Measurements from ENCODE around the gene POP7. TPM values are rescaled to one million over a fixed set of nuclear protein-coding genes. Genes with fewer than 3 reads are reported as not detected.
"Not testable (repeated sequence)": the region's sequence is repeated elsewhere in the genome, so short reads cannot be mapped to it uniquely, and the experiment has no call there.

Gene POP7
- total and polyA plus RNA-seq, 5 experiments from 2014 or later = 16.9 to 41.7 (median 32.6) TPM

GRCh38 chr7:100701089-100701488 is 4.8 kb upstream of the POP7 start:
- not testable (repeated sequence) for DNase-seq, H3K27me3 Mint-ChIP-seq, H3K4me1 Mint-ChIP-seq, H3K4me3 Mint-ChIP-seq, ATAC-seq, H3K27ac Mint-ChIP-seq, H3K9me3 Mint-ChIP-seq, H3K36me3 Mint-ChIP-seq
- POLR2A ChIA-PET = interaction anchor here (1.2 kb wide), 1 partner anchor 23 kb away, joined by 8 read pairs; no protein-coding TSS in a partner anchor

- Mint-ChIP-seq H3K4me1 (peaks cover 8 to 25% (median 20%) of the 10 kb centered on the region in 4 donors), H3K27ac (peak overlapping the region; percentile 76 to 96 (median 92)), H3K4me3 (peak overlapping the region; percentile 91 to 99 (median 96)), H3K9me3 (no peaks in the 10 kb centered on the region), H3K36me3 (peaks cover 0 to 4% (median 0%) of the 10 kb centered on the region in 3 donors), H3K27me3 (peaks cover 0 to 2% (median 0%) of the 10 kb centered on the region in 5 donors)
- ATAC-seq (peak; percentile 57 to 61), DNase-seq (peak; percentile 48 to 85 (median 73))
- POLR2A ChIA-PET = interaction anchor here (0.5 to 3.3 kb wide), 27 partner anchors 11 to 1234 kb away, joined by 3 to 43 read pairs (median 4); partner anchors contain the start of genes AP4M1, FBXO24, GIGYF1 and GNB2
These were observed 585 bp upstream of the POP7 start for GRCh38 chr7:100705320-100705752.

- H3K36me3 Mint-ChIP-seq = peaks cover 0 to 4% (median 0%) of the 10 kb centered on the region in 3 donors
- ATAC-seq (no peak), DNase-seq (no peak)
- H3K27me3 Mint-ChIP-seq = no peaks in the 10 kb centered on the region
- POLR2A ChIA-PET = interaction anchor here (0.9 to 3.3 kb wide), 11 partner anchors 13 to 278 kb away, joined by 3 to 43 read pairs (median 15); partner anchors contain the start of genes FBXO24, GIGYF1, LRCH4 and SLC12A9
- H3K9me3 Mint-ChIP-seq = no peaks in the 10 kb centered on the region
- H3K27ac Mint-ChIP-seq = peak overlapping the region; percentile 88 to 96 (median 93)
- peak overlapping the region; percentile 91 to 99 (median 96) for H3K4me3 Mint-ChIP-seq
- H3K4me1 Mint-ChIP-seq = peaks cover 8 to 25% (median 20%) of the 10 kb centered on the region in 4 donors
These were observed 871 bp downstream of the POP7 start for GRCh38 chr7:100706672-100707311.

GRCh38 chr7:100708395-100708794 is 2.5 kb downstream of the POP7 start:
- Mint-ChIP-seq H3K9me3 (no peaks in the 10 kb centered on the region), H3K27ac (no peak overlapping the region), H3K27me3 (no peaks in the 10 kb centered on the region), H3K4me1 (peaks cover 8 to 25% (median 20%) of the 10 kb centered on the region in 4 donors), H3K36me3 (peaks cover 0 to 4% (median 0%) of the 10 kb centered on the region in 3 donors), H3K4me3 (peak overlapping the region in 5 of 10 donors; percentile 7 to 97 (median 19))
- no peak for DNase-seq
- POLR2A ChIA-PET = interaction anchor here (0.6 to 0.7 kb wide), 2 partner anchors 144 to 376 kb away, joined by 5 to 9 read pairs; partner anchors contain the start of gene SLC12A9
- ATAC-seq = no peak

GRCh38 chr7:100710452-100710851 is 4.5 kb downstream of the POP7 start:
- DNase-seq (no peak), ATAC-seq (no peak)
- H3K27me3 Mint-ChIP-seq = peaks cover 0 to 2% (median 0%) of the 10 kb centered on the region in 5 donors
- peaks cover 0 to 4% (median 0%) of the 10 kb centered on the region in 3 donors for H3K36me3 Mint-ChIP-seq
- H3K9me3 Mint-ChIP-seq = no peaks in the 10 kb centered on the region
- H3K4me1 Mint-ChIP-seq = peaks cover 8 to 22% (median 19%) of the 10 kb centered on the region in 4 donors
- POLR2A ChIA-PET = interaction anchor here (0.9 kb wide), 1 partner anchor 138 kb away, joined by 5 read pairs; no protein-coding TSS in a partner anchor
- no peak overlapping the region for H3K27ac Mint-ChIP-seq
- H3K4me3 Mint-ChIP-seq = no peak overlapping the region

GRCh38 chr7:100711369-100711768 is 5.4 kb downstream of the POP7 start:
- H3K27ac Mint-ChIP-seq = no peak overlapping the region
- H3K27me3 Mint-ChIP-seq = peaks cover 0 to 2% (median 0%) of the 10 kb centered on the region in 5 donors
- no peaks in the 10 kb centered on the region for H3K9me3 Mint-ChIP-seq
- DNase-seq = no peak
- ATAC-seq = no peak
- no peak overlapping the region for H3K4me3 Mint-ChIP-seq
- POLR2A ChIA-PET = interaction anchor here (0.9 to 1.1 kb wide), 2 partner anchors 139 to 150 kb away, joined by 3 to 5 read pairs; no protein-coding TSS in a partner anchor
- H3K36me3 Mint-ChIP-seq = peaks cover 0 to 4% (median 0%) of the 10 kb centered on the region in 3 donors
- H3K4me1 Mint-ChIP-seq = peaks cover 4 to 15% (median 12%) of the 10 kb centered on the region in 4 donors

- POLR2A ChIA-PET = interaction anchor here (0.5 kb wide), 1 partner anchor 42 kb away, joined by 3 read pairs; no protein-coding TSS in a partner anchor
- H3K27ac Mint-ChIP-seq = no peak overlapping the region
These were observed 8.8 kb downstream of the POP7 start for GRCh38 chr7:100714725-100715124.

GRCh38 chr7:100717073-100717472 is 11.2 kb downstream of the POP7 start:
- Mint-ChIP-seq H3K9me3 (peaks cover 0 to 17% (median 11%) of the 10 kb centered on the region in 9 donors), H3K27me3 (peaks cover 17 to 29% (median 26%) of the 10 kb centered on the region in 5 donors)
- H3K4me1 Mint-ChIP-seq, H3K4me3 Mint-ChIP-seq, DNase-seq, H3K36me3 Mint-ChIP-seq, H3K27ac Mint-ChIP-seq, POLR2A ChIA-PET, ATAC-seq: not testable (repeated sequence)

More at GRCh38 chr7:100714725-100715124, 8.8 kb downstream of the POP7 start:
- Mint-ChIP-seq H3K4me3 (no peak overlapping the region), H3K4me1 (peaks cover 0 to 1% (median 0%) of the 10 kb centered on the region in 4 donors), H3K27me3 (peaks cover 7 to 16% (median 9%) of the 10 kb centered on the region in 5 donors), H3K36me3 (no peaks in the 10 kb centered on the region), H3K9me3 (peaks cover 0 to 17% (median 11%) of the 10 kb centered on the region in 9 donors)
- ATAC-seq = no peak
- no peak for DNase-seq

GRCh38 chr7:100719523-100720278 is 13.8 kb downstream of the POP7 start:
- POLR2A ChIA-PET = interaction anchor here (0.7 kb wide), 1 partner anchor 25 kb away, joined by 3 read pairs; no protein-coding TSS in a partner anchor
- Mint-ChIP-seq H3K36me3 (peaks cover 0 to 4% (median 0%) of the 10 kb centered on the region in 3 donors), H3K27ac (peak overlapping the region in 3 of 10 donors; percentile 12 to 81 (median 25)), H3K27me3 (peaks cover 27 to 55% (median 41%) of the 10 kb centered on the region in 5 donors), H3K4me1 (peaks cover 0 to 4% (median under 1%) of the 10 kb centered on the region in 4 donors), H3K9me3 (peaks cover 0 to 17% (median 11%) of the 10 kb centered on the region in 9 donors), H3K4me3 (peak overlapping the region in 4 of 10 donors; percentile 31 to 48 (median 40))
- ATAC-seq (no peak), DNase-seq (no peak)

- peaks cover 26 to 56% (median 44%) of the 10 kb centered on the region in 5 donors for H3K27me3 Mint-ChIP-seq
These were observed 14.4 kb downstream of the POP7 start, which contains the start of gene EPO for GRCh38 chr7:100720279-100720670. TSS of gene EPO (plus strand) at chr7:100720468. CDS start at chr7:100720981, 513 bp downstream.

GRCh38 chr7:100720671-100721504 is 15.0 kb downstream of the POP7 start:
- Mint-ChIP-seq H3K4me1 (peaks cover 3 to 6% (median 5%) of the 10 kb centered on the region in 4 donors), H3K27me3 (peaks cover 24 to 56% (median 44%) of the 10 kb centered on the region in 5 donors), H3K9me3 (peaks cover 0 to 17% (median 11%) of the 10 kb centered on the region in 9 donors), H3K4me3 (peak overlapping the region in 2 of 10 donors; percentile 31 to 68), H3K36me3 (peaks cover 0 to 4% (median 0%) of the 10 kb centered on the region in 3 donors), H3K27ac (peak overlapping the region in 1 of 10 donors; percentile 13)
- ATAC-seq (no peak), DNase-seq (no peak)
- POLR2A ChIA-PET = interaction anchor here (0.6 kb wide), 1 partner anchor 224 kb away, joined by 3 read pairs; no protein-coding TSS in a partner anchor

More at GRCh38 chr7:100720279-100720670, 14.4 kb downstream of the POP7 start, which contains the start of gene EPO:
- Mint-ChIP-seq H3K9me3 (peaks cover 0 to 17% (median 11%) of the 10 kb centered on the region in 9 donors), H3K4me3 (peak within 1 kb of the TSS in 5 of 10 donors; percentile 31 to 68 (median 41)), H3K27ac (peak within 1 kb of the TSS in 3 of 10 donors; percentile 12 to 81 (median 25)), H3K36me3 (peaks cover 0 to 4% (median 0%) of the 10 kb centered on the region in 3 donors), H3K4me1 (peaks cover 3 to 6% (median 4%) of the 10 kb centered on the region in 4 donors)
- POLR2A ChIA-PET = interaction anchor here (0.6 kb wide), 1 partner anchor 223 kb away, joined by 3 read pairs; no protein-coding TSS in a partner anchor
- no peak for DNase-seq
- no peak for ATAC-seq

Data from naive thymus-derived CD8-positive, alpha-beta T cell (primary cell).